AG10803 (cell line): Measurements from ENCODE around the gene NTNG1.

Experiments used
- DNase-seq: peaks from one replicate; pipeline ENCODE4 v3.0.0; 2010; ENCODE audit warnings: low read depth
- H3K4me3 ChIP-seq: 2 replicates; pipeline ENCODE4 v1.5.1; 2011; ENCODE audit warnings: mild to moderate bottlenecking, low read length, control low read depth
- TF ChIP-seq, protein P1 (sequence below): conservative IDR thresholded peaks from 2 replicates; pipeline ENCODE4 v1.5.1; 2011; ENCODE audit warnings: mild to moderate bottlenecking, low read length, control low read depth, inconsistent platforms

The NTNG1 gene

DNA sequence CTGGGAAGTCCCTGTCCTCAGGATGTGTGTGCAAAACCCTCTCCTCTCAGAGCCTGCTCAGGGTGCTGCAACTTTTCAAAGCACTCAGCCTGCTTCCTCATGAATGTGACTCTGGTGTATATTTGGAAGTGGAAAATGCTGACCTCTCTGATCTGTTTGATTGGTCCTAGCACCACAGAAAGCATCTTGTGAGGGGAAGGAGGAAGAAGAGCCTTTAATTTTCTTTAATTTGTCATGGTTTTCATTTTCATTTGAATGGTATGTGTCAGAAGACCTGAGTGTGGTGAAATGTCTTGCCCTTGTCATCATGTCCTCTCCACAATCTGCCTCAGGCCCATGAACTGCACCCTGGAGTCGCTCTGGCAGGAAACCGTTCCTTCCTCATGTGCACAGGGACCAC lies 383.5 kb downstream of the NTNG1 start:
- TF ChIP-seq, protein P1, sequence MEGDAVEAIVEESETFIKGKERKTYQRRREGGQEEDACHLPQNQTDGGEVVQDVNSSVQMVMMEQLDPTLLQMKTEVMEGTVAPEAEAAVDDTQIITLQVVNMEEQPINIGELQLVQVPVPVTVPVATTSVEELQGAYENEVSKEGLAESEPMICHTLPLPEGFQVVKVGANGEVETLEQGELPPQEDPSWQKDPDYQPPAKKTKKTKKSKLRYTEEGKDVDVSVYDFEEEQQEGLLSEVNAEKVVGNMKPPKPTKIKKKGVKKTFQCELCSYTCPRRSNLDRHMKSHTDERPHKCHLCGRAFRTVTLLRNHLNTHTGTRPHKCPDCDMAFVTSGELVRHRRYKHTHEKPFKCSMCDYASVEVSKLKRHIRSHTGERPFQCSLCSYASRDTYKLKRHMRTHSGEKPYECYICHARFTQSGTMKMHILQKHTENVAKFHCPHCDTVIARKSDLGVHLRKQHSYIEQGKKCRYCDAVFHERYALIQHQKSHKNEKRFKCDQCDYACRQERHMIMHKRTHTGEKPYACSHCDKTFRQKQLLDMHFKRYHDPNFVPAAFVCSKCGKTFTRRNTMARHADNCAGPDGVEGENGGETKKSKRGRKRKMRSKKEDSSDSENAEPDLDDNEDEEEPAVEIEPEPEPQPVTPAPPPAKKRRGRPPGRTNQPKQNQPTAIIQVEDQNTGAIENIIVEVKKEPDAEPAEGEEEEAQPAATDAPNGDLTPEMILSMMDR, result no peak
- DNase-seq, result no peak

DNA sequence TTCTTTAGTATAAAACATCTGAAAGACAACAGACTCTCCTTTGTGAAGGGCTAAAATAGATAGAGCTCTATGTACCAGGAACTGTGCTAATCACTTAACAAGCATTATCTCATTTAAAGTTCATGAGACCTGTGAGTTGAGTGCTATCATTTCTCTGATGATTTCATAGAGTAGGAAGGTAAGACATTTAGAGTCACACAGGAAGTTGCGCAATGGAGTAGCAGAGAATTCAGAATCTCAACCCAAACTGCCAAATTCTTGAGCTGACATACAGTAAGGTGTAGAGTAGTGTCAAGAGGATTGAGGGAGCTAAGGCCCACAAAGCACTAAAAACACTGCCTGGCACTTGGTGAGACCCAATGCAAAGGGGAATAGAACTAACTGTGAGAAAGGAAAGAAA lies 384.3 kb downstream of the NTNG1 start:
- TF ChIP-seq, protein P1, result no peak
- peak; percentile 25 for DNase-seq
- H3K4me3 ChIP-seq, result no peak overlapping the region

More for the DNA sequence above, 383.5 kb downstream of the NTNG1 start:
- no peak overlapping the region for H3K4me3 ChIP-seq

DNA sequence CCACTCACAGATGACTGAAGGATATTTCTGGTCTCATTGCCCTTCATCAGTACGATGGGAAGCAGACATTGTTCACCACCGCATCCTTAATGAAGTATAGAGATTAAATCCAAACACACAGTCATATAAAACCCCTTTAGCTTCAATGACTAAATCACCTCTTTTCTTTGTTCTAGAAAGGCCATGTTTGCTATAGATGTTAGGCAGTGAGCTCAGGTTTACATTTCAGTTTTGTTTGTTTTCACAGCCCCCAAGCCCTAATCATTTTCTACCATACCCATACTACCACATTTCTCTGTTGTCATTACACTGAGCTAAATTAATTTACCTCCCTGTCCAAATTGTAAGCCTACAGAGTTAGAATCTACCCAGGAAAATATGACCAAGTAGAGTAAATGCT lies 385.1 kb downstream of the NTNG1 start:
- TF ChIP-seq, protein P1, result no peak
- no peak for DNase-seq
- no peak overlapping the region for H3K4me3 ChIP-seq

DNA sequence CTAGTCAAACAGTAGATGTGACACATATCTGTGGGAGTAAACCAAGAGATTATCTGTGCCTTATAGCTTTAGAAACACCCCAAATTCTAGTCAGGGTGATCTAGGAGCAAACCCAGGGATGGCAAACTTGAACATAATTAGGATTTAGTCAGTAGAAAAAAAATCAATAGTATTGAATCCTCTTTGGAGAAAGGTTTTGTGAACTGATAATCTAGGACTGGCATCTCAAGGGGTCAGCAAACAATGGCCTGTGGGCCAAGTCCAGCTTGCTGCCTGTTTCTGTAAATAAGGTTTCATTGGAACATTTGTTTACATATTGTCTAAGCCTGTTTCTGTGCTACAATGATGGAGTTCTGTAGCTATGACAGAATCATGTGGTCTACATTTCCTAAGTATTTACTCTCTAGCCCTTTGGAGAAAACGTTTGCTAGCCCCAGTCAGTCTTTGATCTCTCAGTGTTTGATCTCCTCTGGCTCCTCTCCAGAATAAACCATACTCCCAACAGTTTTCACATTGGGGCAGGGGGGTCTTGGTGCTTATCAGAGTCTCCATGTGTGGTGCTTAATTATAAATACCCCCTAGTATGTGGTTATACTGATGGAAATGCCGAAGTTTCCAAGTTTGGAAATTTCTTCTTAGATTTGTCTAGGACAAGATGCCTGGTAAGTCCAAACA lies 385.8 kb downstream of the NTNG1 start:
- DNase-seq, result no peak
- no peak overlapping the region for H3K4me3 ChIP-seq
- TF ChIP-seq, protein P1, result no peak

DNA sequence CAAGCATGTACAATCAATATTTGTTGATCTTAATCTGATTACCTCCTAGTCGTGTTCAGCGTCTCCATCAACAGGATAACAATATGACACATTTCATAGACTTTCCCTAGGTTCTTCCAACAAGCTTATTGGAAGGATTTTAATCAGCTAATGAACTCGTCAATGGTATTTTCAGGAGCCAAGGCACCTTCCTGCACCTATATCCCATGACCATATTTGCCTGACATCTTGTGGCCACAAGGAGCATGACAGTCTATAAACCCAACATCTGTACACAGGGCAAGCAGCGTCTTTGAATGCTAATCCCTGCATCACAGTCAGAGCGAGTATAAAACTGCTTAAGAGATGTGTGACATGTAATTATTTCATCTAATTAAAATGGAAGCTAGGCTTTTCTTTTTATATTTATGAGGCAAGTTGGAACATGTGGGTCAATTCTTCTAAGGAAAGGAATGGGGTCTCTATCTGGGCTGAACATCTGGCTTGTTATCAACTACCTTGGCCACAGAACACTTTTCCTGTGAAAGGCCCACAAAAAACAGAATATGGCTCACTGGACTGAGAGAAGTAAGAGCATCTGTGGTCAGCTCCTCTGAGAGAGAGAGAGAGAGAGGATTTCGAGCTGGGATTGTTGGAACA lies 388.8 kb downstream of the NTNG1 start:
- TF ChIP-seq, protein P1, result peak; percentile 97
- peak; percentile 73 for DNase-seq
- H3K4me3 ChIP-seq, result no peak overlapping the region

DNA sequence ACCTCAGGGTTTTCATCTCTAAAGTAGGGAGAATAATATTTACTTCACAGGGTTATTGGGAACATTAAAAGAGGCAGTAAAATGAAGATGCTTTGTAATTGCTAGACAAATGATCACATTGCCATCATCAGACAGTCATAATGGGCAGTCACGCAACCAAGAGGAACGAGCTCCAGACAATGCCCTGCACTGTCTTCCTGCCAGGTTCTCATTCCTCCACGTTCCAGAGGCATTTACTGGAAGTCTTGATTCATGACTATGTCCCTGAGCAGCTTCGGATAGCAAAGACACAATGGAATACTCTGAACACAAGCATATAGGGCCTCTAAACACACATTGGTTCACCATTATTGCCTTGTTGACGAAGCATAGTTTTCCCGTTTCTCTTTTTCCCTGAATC lies 389.7 kb downstream of the NTNG1 start:
- H3K4me3 ChIP-seq, result no peak overlapping the region
- TF ChIP-seq, protein P1, result no peak
- peak; percentile 73 for DNase-seq
